GM19452 (cell line): ENCODE measurements around the gene SLC16A5.

Experiments
- ATAC-seq: cut with Tn5 transposase; IDR thresholded peaks from one replicate; pipeline ENCODE4 v1.9.1; 2021; ENCODE audit not compliant: unreplicated experiment

SLC16A5 gene

DNA sequence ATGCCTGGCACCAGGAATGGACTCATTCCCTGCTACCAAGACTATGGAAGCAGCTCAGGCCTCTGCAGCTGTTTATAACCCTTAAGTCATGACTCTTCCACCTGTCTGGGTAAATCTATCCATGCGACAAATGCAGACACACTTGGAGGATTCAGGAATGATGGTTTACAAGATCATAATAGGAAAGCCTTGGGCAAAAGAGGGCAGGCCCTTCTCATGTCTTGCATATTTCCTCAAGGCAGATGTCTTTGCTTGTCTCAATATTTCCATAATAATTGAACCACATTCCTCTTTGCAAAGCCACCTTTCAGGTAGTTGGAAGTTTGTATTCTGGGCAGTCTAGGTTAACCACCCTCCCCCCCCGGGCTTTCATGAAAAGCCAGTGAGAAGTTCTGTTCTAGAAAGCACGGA lies 67.4 kb downstream of the SLC16A5 start:
- no peak for ATAC-seq
